Thymus (tissue), 11 donors: ENCODE measurements around the gene OCA2. TPM values are rescaled to one million over a fixed set of nuclear protein-coding genes. Genes with fewer than 3 reads are reported as not detected.

Experiments
- DNase-seq, 9 donors: peaks; one replicate each; pipeline ENCODE4 v3.0.0-alpha.2; 2013; ENCODE audit warnings: low spot score in 9 of 9, low read depth in 6 of 9, missing footprints in 1 of 9
- H3K27ac ChIP-seq, 2 donors: one replicate each; pipeline ENCODE4 v1.5.1; 2013; ENCODE audit warnings: control low read depth in 1 of 2, low read depth in 1 of 2, low read length in 1 of 2, mild to moderate bottlenecking in 1 of 2, moderate library complexity in 1 of 2
- H3K27me3 ChIP-seq, 2 donors: one replicate each; pipeline ENCODE4 v1.5.1; 2013; ENCODE audit warnings: low read length in 1 of 2; ENCODE audit not compliant: control insufficient read depth in 2 of 2, insufficient read depth in 1 of 2
- H3K36me3 ChIP-seq, 2 donors: one replicate each; pipeline ENCODE4 v1.5.1; 2013; ENCODE audit warnings: low read length in 1 of 2, mild to moderate bottlenecking in 1 of 2, moderate library complexity in 1 of 2; ENCODE audit not compliant: control insufficient read depth in 2 of 2, insufficient read depth in 2 of 2
- H3K4me1 ChIP-seq, 2 donors: one replicate each; pipeline ENCODE4 v1.5.1; 2013; ENCODE audit warnings: low read length in 2 of 2; ENCODE audit not compliant: control insufficient read depth in 2 of 2, insufficient read depth in 2 of 2
- H3K4me3 ChIP-seq, 2 donors: one replicate each; pipeline ENCODE4 v1.5.1; 2013; ENCODE audit warnings: low read length in 2 of 2, control low read depth in 1 of 2, mild to moderate bottlenecking in 1 of 2
- H3K9me3 ChIP-seq, 2 donors: one replicate each; pipeline ENCODE4 v1.5.1; 2013; ENCODE audit warnings: low read length in 1 of 2, mild to moderate bottlenecking in 1 of 2; ENCODE audit not compliant: control insufficient read depth in 2 of 2, insufficient read depth in 1 of 2
- WGBS: extraction: QIAGEN DNeasy Blood & Tissue Kit; methylation state at CpG from one replicate; pipeline ENCODE4 v1.1.7; 2013; 5-methylcytosine and 5-hydroxymethylcytosine counted together
- polyA plus RNA-seq: library from polyadenylated mRNA; stranded (reverse); fragments of 200-250 nt; gene quantifications from one replicate; pipeline ENCODE4 v1.2.3, GENCODE V29; 2013
- total RNA-seq: library from RNA; stranded (reverse); fragments of 120-200 nt; gene quantifications from one replicate; pipeline ENCODE4 v1.2.4, GENCODE V29; 2013
- donor health status: healthy.

The OCA2 gene
- total and polyA plus RNA-seq, 2 donors, result 0.99 to 1.2 TPM

DNA sequence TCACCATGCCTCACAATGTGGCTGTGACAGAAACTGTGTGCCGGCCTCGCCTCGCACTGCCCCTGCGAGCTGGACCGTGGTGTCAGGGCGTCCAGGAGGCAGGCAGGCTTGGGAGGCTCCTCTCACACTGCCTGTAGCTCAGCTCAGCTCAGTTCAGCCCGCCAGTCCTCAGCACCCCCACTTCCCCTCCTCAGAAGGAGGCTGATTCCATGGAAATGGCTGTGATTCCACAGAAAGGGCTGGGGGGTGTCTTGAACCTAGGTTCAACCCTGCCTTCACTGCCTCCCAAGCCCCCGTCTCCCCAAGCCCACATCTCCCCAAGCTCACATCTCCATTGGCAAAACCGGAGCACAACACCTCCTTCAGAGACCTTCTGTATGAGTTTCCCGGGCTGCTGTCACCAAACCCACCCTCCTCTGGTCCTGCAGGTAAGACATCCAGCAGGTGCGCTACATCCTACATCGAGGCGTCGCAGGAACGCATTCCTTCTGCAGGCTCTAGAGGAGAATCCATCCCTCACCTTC lies 94.0 kb downstream of the OCA2 start:
- Histone ChIP-seq H3K27me3 (no peaks in the 10 kb centered on the region), H3K36me3 (no peaks in the 10 kb centered on the region), H3K9me3 (no peaks in the 10 kb centered on the region), H3K27ac (no peak overlapping the region), H3K4me1 (no peaks in the 10 kb centered on the region), H3K4me3 (no peak overlapping the region)
- WGBS, result 95% methylated on average over 15 of the region's 15 CpGs
- no peak for DNase-seq

- no peak for DNase-seq
- WGBS, result 92% methylated on average over 24 of the region's 24 CpGs
- H3K27me3 ChIP-seq, result no peaks in the 10 kb centered on the region
Observed at GRCh38 chr15:28004143-28005003, 94.7 kb downstream of the OCA2 start.

GRCh38 chr15:28003302-28004037 lies 95.6 kb downstream of the OCA2 start:
- no peak for DNase-seq
- 98% methylated on average over 63 of the region's 63 CpGs for WGBS

More at GRCh38 chr15:28004143-28005003, 94.7 kb downstream of the OCA2 start:
- H3K4me3 ChIP-seq, result no peak overlapping the region
- no peaks in the 10 kb centered on the region for H3K36me3 ChIP-seq
- no peaks in the 10 kb centered on the region for H3K9me3 ChIP-seq
- H3K4me1 ChIP-seq, result no peaks in the 10 kb centered on the region
- no peak overlapping the region for H3K27ac ChIP-seq

DNA sequence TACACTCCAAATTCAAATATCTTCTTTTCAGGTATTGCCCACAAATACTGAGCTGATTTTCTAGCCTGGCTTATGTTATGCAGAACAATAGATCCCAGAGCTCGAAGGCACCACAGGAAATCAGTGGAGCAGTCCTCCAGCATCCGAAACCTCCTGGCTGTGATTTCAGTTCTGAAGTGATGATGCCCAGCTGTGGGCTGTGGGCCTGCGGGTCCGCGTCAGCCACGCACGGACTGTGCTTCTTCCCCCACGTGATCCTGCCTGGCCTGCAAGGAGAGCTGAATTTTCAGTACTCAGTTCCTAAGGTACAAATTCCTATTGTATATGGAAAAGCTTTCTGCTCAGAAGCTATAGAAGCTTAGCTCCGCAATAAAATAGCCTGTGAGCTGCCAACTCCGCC lies 96.2 kb downstream of the OCA2 start:
- WGBS, result 94% methylated on average over 10 of the region's 10 CpGs
- Histone ChIP-seq H3K27me3 (no peaks in the 10 kb centered on the region), H3K4me1 (no peaks in the 10 kb centered on the region), H3K36me3 (no peaks in the 10 kb centered on the region), H3K9me3 (no peaks in the 10 kb centered on the region), H3K4me3 (no peak overlapping the region), H3K27ac (no peak overlapping the region)
- no peak for DNase-seq

More at GRCh38 chr15:28003302-28004037, 95.6 kb downstream of the OCA2 start:
- no peak overlapping the region for H3K27ac ChIP-seq
- no peaks in the 10 kb centered on the region for H3K9me3 ChIP-seq
- H3K4me3 ChIP-seq, result no peak overlapping the region
- no peaks in the 10 kb centered on the region for H3K27me3 ChIP-seq
- H3K36me3 ChIP-seq, result no peaks in the 10 kb centered on the region
- no peaks in the 10 kb centered on the region for H3K4me1 ChIP-seq

GRCh38 chr15:28002136-28002861 lies 96.8 kb downstream of the OCA2 start:
- Histone ChIP-seq H3K36me3 (no peaks in the 10 kb centered on the region), H3K4me3 (no peak overlapping the region), H3K27ac (no peak overlapping the region), H3K4me1 (no peaks in the 10 kb centered on the region), H3K27me3 (no peaks in the 10 kb centered on the region), H3K9me3 (no peaks in the 10 kb centered on the region)
- no peak for DNase-seq
- WGBS, result 90% methylated on average over 12 of the region's 12 CpGs

GRCh38 chr15:28001641-28002040 lies 97.5 kb downstream of the OCA2 start:
- no peaks in the 10 kb centered on the region for H3K27me3 ChIP-seq
- no peaks in the 10 kb centered on the region for H3K9me3 ChIP-seq
- no peaks in the 10 kb centered on the region for H3K36me3 ChIP-seq
- WGBS, result 89% methylated on average over 10 of the region's 10 CpGs
- no peak overlapping the region for H3K4me3 ChIP-seq
- DNase-seq, result no peak
- no peaks in the 10 kb centered on the region for H3K4me1 ChIP-seq
- no peak overlapping the region for H3K27ac ChIP-seq

GRCh38 chr15:27993996-27994780 lies 104.9 kb downstream of the OCA2 start:
- H3K9me3 ChIP-seq, result no peaks in the 10 kb centered on the region
- H3K36me3 ChIP-seq, result no peaks in the 10 kb centered on the region
- H3K4me3 ChIP-seq, result no peak overlapping the region
- DNase-seq, result no peak
- no peaks in the 10 kb centered on the region for H3K27me3 ChIP-seq
- no peak overlapping the region for H3K27ac ChIP-seq
- 93% methylated on average over 16 of the region's 16 CpGs for WGBS
- H3K4me1 ChIP-seq, result no peaks in the 10 kb centered on the region

DNA sequence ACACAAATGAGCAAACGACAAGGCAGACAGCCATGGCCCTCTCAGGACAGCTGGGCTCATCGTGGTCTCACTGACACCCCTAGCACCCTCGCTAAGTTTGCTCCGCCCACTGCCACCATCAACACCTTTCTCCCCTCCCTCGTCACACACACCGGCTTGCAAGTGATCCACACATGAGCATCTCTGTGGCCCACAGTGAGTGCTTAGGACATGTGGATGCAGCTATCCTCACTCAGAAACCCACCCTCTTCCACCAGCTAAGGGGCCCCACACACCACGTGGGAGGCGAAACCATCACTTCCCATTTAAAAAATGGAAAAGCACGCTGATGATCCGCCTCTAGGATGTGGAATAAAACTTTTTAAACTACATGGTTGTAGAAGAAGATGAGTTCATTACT lies 105.6 kb downstream of the OCA2 start:
- H3K4me3 ChIP-seq, result no peak overlapping the region
- 92% methylated on average over 10 of the region's 10 CpGs for WGBS
- H3K4me1 ChIP-seq, result no peaks in the 10 kb centered on the region
- no peak overlapping the region for H3K27ac ChIP-seq
- no peaks in the 10 kb centered on the region for H3K36me3 ChIP-seq
- no peaks in the 10 kb centered on the region for H3K27me3 ChIP-seq
- DNase-seq, result no peak
- no peaks in the 10 kb centered on the region for H3K9me3 ChIP-seq
